Caco-2 (cell line): ENCODE results near the gene RAE1. TPM values are rescaled to one million over a fixed set of nuclear protein-coding genes. Genes with fewer than 3 reads are reported as not detected.
A peak's percentile ranks its signal among the peaks of the same experiment; 100 is the strongest.

ENCODE experiments used
- BruUV-seq: library from RNA; stranded (reverse); fragments of 400-500 nt; replicated peaks from 2 replicates; lab custom pipeline; 2021; lab: Mats Ljungman, UMichigan
- CTCF ChIA-PET: fragments of 300-600 bp; sonication (Branson Sonifier 250); formaldehyde crosslinking; loops from one replicate; lab custom pipeline; 2022; ENCODE audit warnings: antibody characterized with exemption; lab: Charles Lee
- POLR2A ChIA-PET: fragments of 300-600 bp; sonication (Branson Sonifier 250); formaldehyde crosslinking; loops from one replicate; lab custom pipeline; 2022; ENCODE audit warnings: antibody characterized with exemption; lab: Charles Lee
- DNase-seq, 2 experiments: peaks; one replicate each; pipeline versions ENCODE4 v3.0.0 to v3.0.0-alpha.2; 2020 to 2022
- H3K27me3 ChIP-seq: replicated peaks from 2 replicates; pipeline ENCODE4 v1.6.0; 2011; ENCODE audit warnings: low read length; ENCODE audit not compliant: control insufficient read depth, insufficient read depth
- H3K36me3 ChIP-seq: 2 replicates; pipeline ENCODE4 v1.5.1; 2011; ENCODE audit warnings: low read length; ENCODE audit not compliant: control insufficient read depth, insufficient read depth
- H3K4me1 ChIP-seq: fragments of 250-450 bp; sonication (Bioruptor Pico); 2 replicates; pipeline ENCODE4 v1.5.1; 2020; ENCODE audit warnings: mild to moderate bottlenecking
- H3K4me3 ChIP-seq: 2 replicates; pipeline ENCODE4 v1.5.1; 2011; ENCODE audit warnings: low read depth, mild to moderate bottlenecking, control low read depth, low read length
- H3K9me3 ChIP-seq: fragments of 250-450 bp; sonication (Bioruptor Pico); 2 replicates; pipeline ENCODE4 v1.5.1; 2020; ENCODE audit warnings: mild to moderate bottlenecking, moderate library complexity
- H3K27ac Mint-ChIP-seq: one replicate; pipeline ENCODE4 v1.8.0; 2022; ENCODE audit warnings: mixed read lengths; ENCODE audit not compliant: unreplicated experiment
- H3K27me3 Mint-ChIP-seq: one replicate; pipeline ENCODE4 v1.8.0; 2022; ENCODE audit warnings: mixed read lengths; ENCODE audit not compliant: insufficient read depth, unreplicated experiment
- H3K36me3 Mint-ChIP-seq: one replicate; pipeline ENCODE4 v1.8.0; 2022; ENCODE audit warnings: mild to moderate bottlenecking, mixed read lengths; ENCODE audit not compliant: insufficient read depth, unreplicated experiment
- H3K4me1 Mint-ChIP-seq: one replicate; pipeline ENCODE4 v1.8.0; 2022; ENCODE audit warnings: low read depth, mixed read lengths; ENCODE audit not compliant: unreplicated experiment
- H3K4me3 Mint-ChIP-seq: one replicate; pipeline ENCODE4 v1.8.0; 2022; ENCODE audit warnings: mild to moderate bottlenecking, moderate library complexity, mixed read lengths; ENCODE audit not compliant: unreplicated experiment
- H3K9me3 Mint-ChIP-seq: one replicate; pipeline ENCODE4 v1.8.0; 2022; ENCODE audit warnings: mixed read lengths; ENCODE audit not compliant: unreplicated experiment
- CTCF ChIP-seq, 2 experiments: fragments of 200-600 bp in 1 of 2; IDR thresholded peaks; 1 replicate in 1 of 2; 2 replicates in 1 of 2; pipeline versions ENCODE4 v1.5.1 to v1.8.0; 2011 to 2022; ENCODE audit warnings: antibody characterized with exemption in 1 of 2, control low read depth in 1 of 2, inconsistent platforms in 1 of 2, low read depth in 1 of 2, low read length in 1 of 2, mild to moderate bottlenecking in 1 of 2, moderate library complexity in 1 of 2; ENCODE audit not compliant: insufficient read depth in 1 of 2, severe bottlenecking in 1 of 2, unreplicated experiment in 1 of 2
- intact Hi-C: fragments of 100-400 bp; cut with micrococcal nuclease; formaldehyde crosslinking; loops from one replicate; pipeline ENCODE4 v1.10.0; 2022; ENCODE audit not compliant: unreplicated experiment
- total RNA-seq: library from RNA; stranded (reverse); gene quantifications from 2 replicates; pipeline ENCODE4 v1.2.3, GENCODE V29; 2022

The RAE1 gene
- total RNA-seq, 1 experiment from 2014 or later, result 133 TPM

DNA sequence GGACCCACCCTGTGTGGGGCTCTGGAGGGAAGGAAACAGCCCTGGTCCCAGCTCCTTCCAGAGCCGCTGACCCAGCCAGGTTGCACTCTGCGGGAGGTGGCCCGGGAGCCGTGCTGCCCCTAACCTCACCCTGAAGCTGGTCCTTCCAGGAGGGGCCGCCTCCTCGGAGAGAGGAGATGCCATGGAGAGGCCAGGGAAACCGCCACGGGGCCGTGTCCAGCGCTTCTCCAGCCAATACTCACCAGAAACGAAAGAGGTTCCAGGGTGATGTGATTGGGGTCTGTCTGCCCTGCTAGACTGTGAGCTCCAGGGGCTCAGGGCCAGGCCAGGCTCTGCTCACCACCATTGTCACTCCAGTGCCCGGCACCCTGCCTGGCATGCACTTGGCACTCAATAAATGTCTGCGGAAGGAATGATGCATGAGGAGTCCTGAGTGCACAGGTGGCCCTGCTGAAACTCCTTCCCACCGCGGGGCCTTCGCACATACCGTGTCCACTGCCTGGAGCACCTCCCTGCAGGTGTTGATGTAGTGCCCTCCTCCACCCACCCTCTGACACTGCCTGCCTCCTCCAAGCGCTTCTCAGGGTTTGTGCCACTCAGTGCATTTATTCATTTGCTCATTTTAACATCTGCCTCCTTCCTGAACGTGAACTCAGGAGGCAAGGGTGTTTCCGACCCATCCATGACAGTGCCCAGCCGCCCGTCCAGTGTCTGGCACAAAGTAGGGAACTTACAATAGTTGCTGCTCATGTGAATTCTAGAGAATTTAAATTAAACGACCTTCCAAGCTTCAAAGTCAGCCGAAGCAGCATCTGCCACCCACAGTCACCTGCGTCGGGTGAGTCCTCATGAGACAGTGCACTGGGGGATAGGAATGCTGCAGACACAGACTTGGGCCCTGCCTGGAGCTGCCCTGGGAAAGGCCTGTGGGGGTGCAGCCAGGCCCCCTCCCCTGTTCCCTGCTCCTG is 70.5 kb downstream of the RAE1 start:
- peaks cover 10% of the 10 kb centered on the region for H3K27me3 Mint-ChIP-seq
- POLR2A ChIA-PET, result no interaction called here
- no TSS peak for BruUV-seq
- Histone ChIP-seq H3K27me3 (peaks cover 1% of the 10 kb centered on the region), H3K9me3 (no peaks in the 10 kb centered on the region), H3K4me3 (no peak overlapping the region), H3K36me3 (no peaks in the 10 kb centered on the region), H3K4me1 (no peaks in the 10 kb centered on the region)
- CTCF ChIA-PET, result interaction anchor here (1.0 kb wide), 1 partner anchor 34 kb away, joined by 3 read pairs; no protein-coding TSS in a partner anchor
- no peak for DNase-seq
- intact Hi-C loops, result loop anchor here (5.0 kb wide), 1 partner anchor 39 kb away; no protein-coding TSS in a partner anchor
- H3K9me3 Mint-ChIP-seq, result no peaks in the 10 kb centered on the region
- H3K4me1 Mint-ChIP-seq, result no peaks in the 10 kb centered on the region
- H3K4me3 Mint-ChIP-seq, result no peak overlapping the region
- no peak for TF ChIP-seq CTCF (IDR thresholded peaks at IDR 0.05; ENCODE audit: insufficient read depth in 1 of 2, low read depth in 1 of 2, low read length in 1 of 2, severe bottlenecking in 1 of 2, unreplicated experiment in 1 of 2)
- H3K36me3 Mint-ChIP-seq, result no peaks in the 10 kb centered on the region
- H3K27ac Mint-ChIP-seq, result no peak overlapping the region

DNA sequence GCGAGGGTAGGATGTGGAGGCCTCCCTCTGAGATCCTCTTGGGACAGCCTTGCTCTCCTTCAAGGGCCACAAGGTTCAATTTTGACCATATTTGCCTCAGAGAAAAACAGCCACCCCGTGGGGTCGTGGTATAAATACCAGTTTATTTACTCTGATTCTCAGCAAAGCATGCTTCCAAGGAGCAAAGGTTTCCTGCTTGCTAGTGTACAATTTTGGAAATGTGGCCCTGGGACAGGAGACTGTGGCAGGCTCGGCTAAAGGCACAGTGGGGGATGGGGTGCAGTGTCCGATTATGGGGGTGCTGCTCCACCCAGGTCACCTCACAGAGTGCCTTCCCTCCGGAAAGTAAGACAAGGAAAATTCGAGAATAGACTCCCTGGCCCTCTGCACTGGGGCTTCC is 71.2 kb downstream of the RAE1 start:
- Histone ChIP-seq H3K4me3 (no peak overlapping the region), H3K36me3 (no peaks in the 10 kb centered on the region), H3K9me3 (no peaks in the 10 kb centered on the region), H3K27me3 (peaks cover 1% of the 10 kb centered on the region), H3K4me1 (no peaks in the 10 kb centered on the region)
- Mint-ChIP-seq H3K27ac (no peak overlapping the region), H3K4me3 (no peak overlapping the region), H3K27me3 (peaks cover 7% of the 10 kb centered on the region), H3K36me3 (no peaks in the 10 kb centered on the region), H3K9me3 (no peaks in the 10 kb centered on the region), H3K4me1 (no peaks in the 10 kb centered on the region)
- TF ChIP-seq CTCF (IDR thresholded peaks at IDR 0.05; ENCODE audit: insufficient read depth in 1 of 2, low read depth in 1 of 2, low read length in 1 of 2, severe bottlenecking in 1 of 2, unreplicated experiment in 1 of 2), result no peak
- DNase-seq, result no peak
- ChIA-PET POLR2A (no interaction called here), CTCF (interaction anchor here (1.0 kb wide), 1 partner anchor 33 kb away, joined by 3 read pairs; no protein-coding TSS in a partner anchor)
- intact Hi-C loops, result loop anchor here (5.0 kb wide), 1 partner anchor 40 kb away; no protein-coding TSS in a partner anchor
- no TSS peak for BruUV-seq

DNA sequence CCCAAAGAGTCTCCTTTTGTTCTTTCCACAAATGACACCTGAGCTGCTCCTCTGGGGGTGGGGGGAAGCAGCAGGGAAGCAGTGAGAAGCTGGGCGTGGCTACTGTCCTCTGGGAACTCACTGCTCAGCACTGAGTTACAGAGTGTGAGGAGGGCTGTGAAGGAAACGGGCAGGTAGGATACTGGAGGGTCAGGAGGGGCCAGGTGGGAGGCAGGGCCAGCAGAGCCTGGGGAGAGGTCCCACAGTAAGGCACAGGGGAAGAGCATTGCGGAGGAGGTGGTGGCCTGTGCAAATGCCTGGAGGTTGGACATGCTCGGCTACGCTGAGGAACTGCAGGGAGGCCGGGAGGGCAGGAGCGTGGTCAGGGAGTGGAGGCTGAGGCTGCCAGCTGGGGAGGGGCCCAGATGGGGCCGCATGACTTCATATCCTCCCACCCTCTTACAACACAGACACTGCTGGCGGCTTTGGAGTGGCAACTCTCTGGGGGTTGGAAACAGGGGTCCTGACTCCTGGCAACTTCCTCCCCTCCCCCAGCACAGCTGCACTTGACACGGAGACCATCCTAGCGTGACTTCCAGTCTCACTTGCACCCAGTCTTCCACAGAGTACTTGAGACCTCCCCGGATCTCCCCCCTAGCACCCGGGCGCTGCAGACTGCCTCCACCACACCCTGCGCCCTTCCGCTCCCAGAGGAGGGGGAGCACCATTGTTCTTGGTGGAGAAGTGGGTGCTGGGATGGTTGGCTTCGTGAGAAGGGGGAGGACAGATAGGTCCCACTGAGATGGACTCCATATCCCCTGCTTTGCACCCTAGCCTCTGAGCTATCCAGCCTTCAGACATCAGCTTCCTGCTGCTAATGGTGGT is 74.3 kb downstream of the RAE1 start:
- Mint-ChIP-seq H3K36me3 (no peaks in the 10 kb centered on the region), H3K9me3 (peaks cover 10% of the 10 kb centered on the region), H3K4me3 (no peak overlapping the region), H3K4me1 (no peaks in the 10 kb centered on the region), H3K27ac (no peak overlapping the region), H3K27me3 (peaks cover 9% of the 10 kb centered on the region)
- intact Hi-C loops, result no loop called here
- CTCF ChIA-PET, result interaction anchor here (0.6 to 1.4 kb wide), 3 partner anchors 9 to 203 kb away, joined by 3 to 6 read pairs (median 5); no protein-coding TSS in a partner anchor
- Histone ChIP-seq H3K9me3 (no peaks in the 10 kb centered on the region), H3K4me1 (no peaks in the 10 kb centered on the region), H3K27me3 (peaks cover 1% of the 10 kb centered on the region), H3K36me3 (no peaks in the 10 kb centered on the region), H3K4me3 (no peak overlapping the region)
- POLR2A ChIA-PET, result no interaction called here
- no TSS peak for BruUV-seq
- DNase-seq, result peak in 1 of 2 experiments; percentile 47
- TF ChIP-seq CTCF (IDR thresholded peaks at IDR 0.05; ENCODE audit: insufficient read depth in 1 of 2, low read depth in 1 of 2, low read length in 1 of 2, severe bottlenecking in 1 of 2, unreplicated experiment in 1 of 2), result peak in 1 of 2 experiments; percentile 1
